GM21529 (cell line): ENCODE results near the gene PHF20.
"Not testable (repeated sequence)": the region's sequence is repeated elsewhere in the genome, so short reads cannot be mapped to it uniquely, and the experiment has no call there.

Experiments used
- ATAC-seq: cut with Tn5 transposase; IDR thresholded peaks from one replicate; pipeline ENCODE4 v1.9.1; 2021; ENCODE audit not compliant: unreplicated experiment

PHF20 gene

GRCh38 chr20:35963878-35964277 is 192.1 kb downstream of the PHF20 start:
- no peak for ATAC-seq

- no peak for ATAC-seq
Observed at GRCh38 chr20:35967979-35968640, 196.3 kb downstream of the PHF20 start, which contains the start of gene CNBD2. CNBD2 (plus strand) TSS chr20:35968590; CDS start chr20:35968763, 173 bp downstream.

- no peak for ATAC-seq
Observed at GRCh38 chr20:35968930-35969329, 197.1 kb downstream of the PHF20 start.

GRCh38 chr20:35971981-35972380 is 200.2 kb downstream of the PHF20 start:
- ATAC-seq: no peak

GRCh38 chr20:35972462-35972861 is 200.6 kb downstream of the PHF20 start:
- no peak for ATAC-seq

GRCh38 chr20:35974256-35974655 is 202.4 kb downstream of the PHF20 start:
- ATAC-seq: no peak

GRCh38 chr20:35975576-35976373 is 204.0 kb downstream of the PHF20 start:
- no peak for ATAC-seq

GRCh38 chr20:35978041-35978513 is 206.3 kb downstream of the PHF20 start:
- no peak for ATAC-seq

- ATAC-seq: no peak
Observed at GRCh38 chr20:35979544-35979943, 207.7 kb downstream of the PHF20 start.

- no peak for ATAC-seq
Observed at GRCh38 chr20:35981969-35982368, 210.2 kb downstream of the PHF20 start.

GRCh38 chr20:35984382-35984781 is 212.6 kb downstream of the PHF20 start:
- ATAC-seq: no peak

- ATAC-seq: no peak
Observed at GRCh38 chr20:35985806-35986205, 214.0 kb downstream of the PHF20 start.

- no peak for ATAC-seq
Observed at GRCh38 chr20:35988910-35989463, 217.2 kb downstream of the PHF20 start.

- ATAC-seq: no peak
Observed at GRCh38 chr20:35991142-35991771, 219.4 kb downstream of the PHF20 start.

- no peak for ATAC-seq
Observed at GRCh38 chr20:35992713-35993335, 221.0 kb downstream of the PHF20 start.

- ATAC-seq: no peak
Observed at GRCh38 chr20:35994994-35995453, 223.2 kb downstream of the PHF20 start.

- ATAC-seq: not testable (repeated sequence)
Observed at GRCh38 chr20:35996492-35996891, 224.7 kb downstream of the PHF20 start.
